Upper lobe of left lung (tissue), 4 donors: ENCODE data around the gene NT5E.

Source experiments
- EP300 ChIP-seq, 4 donors: sonication (generic); formaldehyde crosslinking; IDR thresholded peaks; one replicate each; pipeline ENCODE4 v1.5.1; 2017; ENCODE audit warnings: antibody characterized with exemption in 4 of 4, control low read depth in 2 of 4
- POLR2A ChIP-seq, 4 donors: fragments of 450-650 bp; IDR thresholded peaks; one replicate each; pipeline ENCODE4 v1.5.1; 2016 to 2017; ENCODE audit warnings: antibody characterized with exemption in 4 of 4, mild to moderate bottlenecking in 2 of 4
- POLR2AphosphoS5 ChIP-seq, 2 donors: sonication (generic); formaldehyde crosslinking; IDR thresholded peaks; one replicate each; pipeline ENCODE4 v1.5.1; 2017; ENCODE audit warnings: antibody characterized with exemption in 2 of 2
- TF ChIP-seq, protein P1 (sequence below), 6 experiments: fragments of 450-650 bp in 4 of 6; fragments of 200-600 bp in 2 of 6; sonication (generic) in 2 of 6; IDR thresholded peaks; one replicate each; pipeline ENCODE4 v1.5.1; 2016 to 2019; ENCODE audit warnings: antibody characterized with exemption in 6 of 6

DNA sequence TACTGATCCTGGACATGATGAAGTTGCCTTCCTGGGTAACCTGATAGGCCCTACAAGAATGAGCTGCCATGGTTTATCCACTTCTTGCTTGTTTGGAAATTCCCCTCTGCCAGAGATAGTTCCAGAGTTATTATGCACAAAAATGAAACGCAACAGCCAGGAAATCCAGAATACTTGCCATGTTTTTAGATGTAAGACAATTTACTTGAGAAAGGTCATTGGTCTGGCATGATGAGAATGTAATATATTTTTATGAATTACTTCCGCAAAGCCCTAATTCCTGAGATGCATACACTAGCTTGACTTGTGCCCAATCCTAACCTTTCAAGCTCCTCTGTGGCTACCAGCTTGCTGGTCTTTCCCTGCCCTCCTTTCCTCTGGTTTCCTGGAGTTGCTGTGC lies 27.9 kb upstream of the NT5E start:
- TF ChIP-seq, protein P1, sequence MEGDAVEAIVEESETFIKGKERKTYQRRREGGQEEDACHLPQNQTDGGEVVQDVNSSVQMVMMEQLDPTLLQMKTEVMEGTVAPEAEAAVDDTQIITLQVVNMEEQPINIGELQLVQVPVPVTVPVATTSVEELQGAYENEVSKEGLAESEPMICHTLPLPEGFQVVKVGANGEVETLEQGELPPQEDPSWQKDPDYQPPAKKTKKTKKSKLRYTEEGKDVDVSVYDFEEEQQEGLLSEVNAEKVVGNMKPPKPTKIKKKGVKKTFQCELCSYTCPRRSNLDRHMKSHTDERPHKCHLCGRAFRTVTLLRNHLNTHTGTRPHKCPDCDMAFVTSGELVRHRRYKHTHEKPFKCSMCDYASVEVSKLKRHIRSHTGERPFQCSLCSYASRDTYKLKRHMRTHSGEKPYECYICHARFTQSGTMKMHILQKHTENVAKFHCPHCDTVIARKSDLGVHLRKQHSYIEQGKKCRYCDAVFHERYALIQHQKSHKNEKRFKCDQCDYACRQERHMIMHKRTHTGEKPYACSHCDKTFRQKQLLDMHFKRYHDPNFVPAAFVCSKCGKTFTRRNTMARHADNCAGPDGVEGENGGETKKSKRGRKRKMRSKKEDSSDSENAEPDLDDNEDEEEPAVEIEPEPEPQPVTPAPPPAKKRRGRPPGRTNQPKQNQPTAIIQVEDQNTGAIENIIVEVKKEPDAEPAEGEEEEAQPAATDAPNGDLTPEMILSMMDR (IDR thresholded peaks at IDR 0.05) = no peak
- TF ChIP-seq POLR2A (IDR thresholded peaks at IDR 0.05) (no peak), POLR2AphosphoS5 (IDR thresholded peaks at IDR 0.05) (no peak), EP300 (IDR thresholded peaks at IDR 0.05) (no peak)
